SK-N-SH treated with all-trans-retinoic acid at 6 μM for 48 hours (cell line): Measurements from ENCODE around the gene IPO4.
"Not testable (repeated sequence)": the region's sequence is repeated elsewhere in the genome, so short reads cannot be mapped to it uniquely, and the experiment has no call there.

Experiments used
- CREB5 ChIP-seq: fragments of 250-450 bp; sonication (Bioruptor Pico); IDR thresholded peaks from 2 replicates; pipeline ENCODE4 v1.5.1; 2020; ENCODE audit warnings: low read depth, mild to moderate bottlenecking, moderate library complexity
- CSDC2 ChIP-seq: fragments of 250-450 bp; sonication (Bioruptor Pico); IDR thresholded peaks from 2 replicates; pipeline ENCODE4 v1.5.0; 2020; ENCODE audit warnings: mild to moderate bottlenecking, moderate library complexity
- PPARA ChIP-seq: fragments of 250-450 bp; sonication (Bioruptor Pico); IDR thresholded peaks from 2 replicates; pipeline ENCODE4 v1.5.0; 2020; ENCODE audit warnings: mild to moderate bottlenecking, borderline replicate concordance
- TOX ChIP-seq: fragments of 250-450 bp; sonication (Bioruptor Pico); IDR thresholded peaks from 2 replicates; pipeline ENCODE4 v1.8.0; 2021; ENCODE audit warnings: mild to moderate bottlenecking, moderate library complexity, borderline replicate concordance
- TF ChIP-seq, protein P1 (sequence below): fragments of 250-450 bp; sonication (Bioruptor Pico); IDR thresholded peaks from 2 replicates; pipeline ENCODE4 v1.8.0; 2020; ENCODE audit warnings: mild to moderate bottlenecking, moderate library complexity, borderline replicate concordance
- TF ChIP-seq, protein P2 (sequence below): fragments of 250-450 bp; sonication (Bioruptor Pico); IDR thresholded peaks from 2 replicates; pipeline ENCODE4 v1.8.0; 2021; ENCODE audit warnings: low read depth, mild to moderate bottlenecking, moderate library complexity, borderline replicate concordance

- TF ChIP-seq, protein P1, sequence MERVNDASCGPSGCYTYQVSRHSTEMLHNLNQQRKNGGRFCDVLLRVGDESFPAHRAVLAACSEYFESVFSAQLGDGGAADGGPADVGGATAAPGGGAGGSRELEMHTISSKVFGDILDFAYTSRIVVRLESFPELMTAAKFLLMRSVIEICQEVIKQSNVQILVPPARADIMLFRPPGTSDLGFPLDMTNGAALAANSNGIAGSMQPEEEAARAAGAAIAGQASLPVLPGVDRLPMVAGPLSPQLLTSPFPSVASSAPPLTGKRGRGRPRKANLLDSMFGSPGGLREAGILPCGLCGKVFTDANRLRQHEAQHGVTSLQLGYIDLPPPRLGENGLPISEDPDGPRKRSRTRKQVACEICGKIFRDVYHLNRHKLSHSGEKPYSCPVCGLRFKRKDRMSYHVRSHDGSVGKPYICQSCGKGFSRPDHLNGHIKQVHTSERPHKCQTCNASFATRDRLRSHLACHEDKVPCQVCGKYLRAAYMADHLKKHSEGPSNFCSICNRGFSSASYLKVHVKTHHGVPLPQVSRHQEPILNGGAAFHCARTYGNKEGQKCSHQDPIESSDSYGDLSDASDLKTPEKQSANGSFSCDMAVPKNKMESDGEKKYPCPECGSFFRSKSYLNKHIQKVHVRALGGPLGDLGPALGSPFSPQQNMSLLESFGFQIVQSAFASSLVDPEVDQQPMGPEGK (CRISPR knock-in tag), result not testable (repeated sequence)
- TF ChIP-seq PPARA; TOX; CREB5 (CRISPR knock-in tag); CSDC2: not testable (repeated sequence)
- TF ChIP-seq, protein P2, sequence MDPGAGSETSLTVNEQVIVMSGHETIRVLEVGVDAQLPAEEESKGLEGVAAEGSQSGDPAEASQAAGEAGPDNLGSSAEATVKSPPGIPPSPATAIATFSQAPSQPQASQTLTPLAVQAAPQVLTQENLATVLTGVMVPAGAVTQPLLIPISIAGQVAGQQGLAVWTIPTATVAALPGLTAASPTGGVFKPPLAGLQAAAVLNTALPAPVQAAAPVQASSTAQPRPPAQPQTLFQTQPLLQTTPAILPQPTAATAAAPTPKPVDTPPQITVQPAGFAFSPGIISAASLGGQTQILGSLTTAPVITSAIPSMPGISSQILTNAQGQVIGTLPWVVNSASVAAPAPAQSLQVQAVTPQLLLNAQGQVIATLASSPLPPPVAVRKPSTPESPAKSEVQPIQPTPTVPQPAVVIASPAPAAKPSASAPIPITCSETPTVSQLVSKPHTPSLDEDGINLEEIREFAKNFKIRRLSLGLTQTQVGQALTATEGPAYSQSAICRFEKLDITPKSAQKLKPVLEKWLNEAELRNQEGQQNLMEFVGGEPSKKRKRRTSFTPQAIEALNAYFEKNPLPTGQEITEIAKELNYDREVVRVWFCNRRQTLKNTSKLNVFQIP, result not testable (repeated sequence)
Measured at GRCh38 chr14:24203249-24203886, 14.8 kb upstream of the IPO4 start.
